Measurements from ENCODE around the gene RAD51. TPM values are rescaled to one million over a fixed set of nuclear protein-coding genes. Genes with fewer than 3 reads are reported as not detected.

Gene RAD51
- total RNA-seq, 3 donors from 2014 or later: 28.2 to 39.7 (median 31.0) TPM

- Mint-ChIP-seq H3K9me3 (no peaks in the 10 kb centered on the region), H3K27me3 (ENCODE audit: low read depth) (no peaks in the 10 kb centered on the region), H3K36me3 (ENCODE audit: insufficient read depth) (no peaks in the 10 kb centered on the region), H3K4me1 (ENCODE audit: low read depth) (peaks cover 26% of the 10 kb centered on the region), H3K4me3 (peak overlapping the region; percentile 79)
- DNase-seq: peak; percentile 23
- ATAC-seq: peak; percentile 6 to 8
Observed at GRCh38 chr15:40762919-40763800, 68.2 kb downstream of the RAD51 start.

- H3K27me3 Mint-ChIP-seq (ENCODE audit: low read depth): no peaks in the 10 kb centered on the region
- H3K9me3 Mint-ChIP-seq: no peaks in the 10 kb centered on the region
- no peaks in the 10 kb centered on the region for H3K36me3 Mint-ChIP-seq (ENCODE audit: insufficient read depth)
- peak; percentile 68 to 73 for ATAC-seq
- peak; percentile 48 for DNase-seq
- H3K4me1 Mint-ChIP-seq (ENCODE audit: low read depth): peaks cover 34% of the 10 kb centered on the region
- H3K4me3 Mint-ChIP-seq: peak within 1 kb of the TSS; percentile 79
Observed at GRCh38 chr15:40763801-40764628, 69.0 kb downstream of the RAD51 start, which contains the start of gene GCHFR. GCHFR (plus strand) TSS chr15:40764068; CDS start chr15:40764181, 113 bp downstream.

DNA sequence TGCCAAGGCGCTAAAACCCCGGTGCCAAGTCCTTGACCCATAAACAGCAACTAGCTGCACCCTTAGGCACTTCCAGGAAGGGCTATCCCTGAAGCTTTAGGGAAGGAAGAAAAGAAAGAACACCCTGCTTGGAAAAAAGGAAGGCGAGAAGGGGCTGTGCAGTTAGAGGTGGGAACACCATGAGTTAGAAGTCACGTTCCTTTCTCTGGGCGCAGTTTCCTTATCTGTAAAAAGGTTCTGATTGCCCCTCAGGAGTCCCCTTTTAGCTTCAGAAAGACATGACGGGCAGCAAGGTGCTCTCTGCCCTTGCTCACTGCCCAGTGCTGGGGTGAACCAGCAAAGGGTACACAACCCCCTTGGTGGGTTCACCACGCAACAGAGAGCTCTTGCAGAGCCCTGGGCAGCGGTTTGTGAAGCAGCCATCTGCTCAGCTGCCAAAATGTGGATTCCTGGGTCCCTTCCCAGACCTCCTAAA is 69.7 kb downstream of the RAD51 start:
- H3K4me1 Mint-ChIP-seq (ENCODE audit: low read depth): peaks cover 41% of the 10 kb centered on the region
- peak overlapping the region; percentile 79 for H3K4me3 Mint-ChIP-seq
- H3K9me3 Mint-ChIP-seq: no peaks in the 10 kb centered on the region
- no peaks in the 10 kb centered on the region for H3K27me3 Mint-ChIP-seq (ENCODE audit: low read depth)
- no peak for ATAC-seq
- no peak for DNase-seq
- no peaks in the 10 kb centered on the region for H3K36me3 Mint-ChIP-seq (ENCODE audit: insufficient read depth)

DNA sequence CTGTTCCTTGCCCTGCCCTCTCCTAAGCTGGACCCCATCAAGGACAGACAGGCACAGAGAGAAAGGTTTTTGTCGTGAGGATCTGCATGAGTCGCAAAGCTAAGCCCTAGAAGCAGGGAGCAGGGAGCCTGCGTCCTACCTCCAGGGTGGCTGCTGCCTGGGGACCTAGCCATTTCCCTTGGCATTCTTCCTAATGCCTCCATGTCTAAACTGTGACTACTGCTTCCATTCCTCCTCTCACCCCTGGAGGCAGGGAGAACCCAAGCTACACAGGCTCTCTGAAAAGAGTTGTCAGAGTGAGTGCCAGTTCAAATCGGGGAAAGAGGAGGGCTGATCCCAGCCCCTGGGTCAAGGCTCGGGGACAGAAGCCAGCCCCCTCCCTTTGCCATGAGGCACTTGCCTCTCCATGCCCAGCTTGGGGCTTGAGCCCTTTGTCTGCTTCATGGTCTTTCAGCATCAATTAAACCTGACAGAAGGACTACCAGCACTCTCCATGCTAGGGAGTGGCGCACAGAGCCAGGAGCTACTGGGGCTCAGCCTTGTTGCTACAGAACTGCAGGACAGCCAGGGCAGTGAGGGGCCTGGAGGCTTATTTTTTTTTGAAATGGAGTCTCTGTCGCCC is 71.3 kb downstream of the RAD51 start:
- ATAC-seq (no peak), DNase-seq (no peak)
- H3K36me3 Mint-ChIP-seq (ENCODE audit: insufficient read depth): no peaks in the 10 kb centered on the region
- H3K27me3 Mint-ChIP-seq (ENCODE audit: low read depth): no peaks in the 10 kb centered on the region
- H3K4me1 Mint-ChIP-seq (ENCODE audit: low read depth): peaks cover 48% of the 10 kb centered on the region
- H3K9me3 Mint-ChIP-seq: no peaks in the 10 kb centered on the region
- H3K4me3 Mint-ChIP-seq: no peak overlapping the region

DNA sequence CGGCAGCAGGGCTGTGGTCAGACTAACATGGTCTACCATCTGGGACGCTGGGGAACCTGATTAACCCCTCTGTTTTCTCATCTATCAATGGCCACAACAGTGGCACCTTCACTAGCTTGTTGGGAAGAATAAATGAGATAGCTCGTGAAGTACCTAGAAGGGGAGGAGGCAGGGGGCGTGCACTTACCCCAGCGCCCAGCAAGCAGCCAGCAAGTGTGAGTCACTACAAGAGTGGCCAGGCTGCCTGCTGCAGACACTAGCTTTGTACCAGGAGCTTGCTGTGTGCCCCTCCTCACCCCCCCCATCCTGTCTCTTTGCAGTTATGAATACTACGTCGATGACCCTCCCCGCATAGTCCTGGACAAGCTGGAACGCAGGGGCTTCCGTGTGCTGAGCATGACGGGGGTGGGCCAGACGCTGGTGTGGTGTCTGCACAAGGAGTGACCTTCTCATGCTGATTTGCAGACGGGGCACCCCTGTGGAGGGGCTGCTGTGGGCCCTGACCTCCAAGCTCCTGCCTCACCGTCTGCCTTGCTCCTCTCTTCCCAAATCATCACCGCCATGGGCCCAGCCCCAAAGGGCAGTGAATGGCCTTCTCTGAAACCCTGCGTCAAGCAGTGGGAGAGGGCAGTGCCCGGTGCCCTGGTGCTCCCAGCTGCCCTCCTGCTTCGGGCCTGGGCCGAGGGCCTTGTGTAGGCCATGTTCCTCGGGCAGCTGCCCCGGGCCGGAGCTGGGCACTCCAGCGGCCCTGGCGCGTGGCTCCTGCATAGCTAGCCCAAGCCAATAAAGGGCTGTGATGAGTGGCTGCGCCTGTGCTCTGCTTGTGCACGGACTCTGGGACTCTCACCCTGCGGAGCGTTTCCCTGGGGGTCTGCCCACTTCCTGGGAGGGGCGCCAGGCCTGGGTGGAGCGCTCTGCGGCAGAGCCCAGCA is 72.2 kb downstream of the RAD51 start:
- no peak for DNase-seq
- Mint-ChIP-seq H3K4me1 (ENCODE audit: low read depth) (peaks cover 48% of the 10 kb centered on the region), H3K4me3 (no peak overlapping the region), H3K9me3 (no peaks in the 10 kb centered on the region), H3K27me3 (ENCODE audit: low read depth) (no peaks in the 10 kb centered on the region), H3K36me3 (ENCODE audit: insufficient read depth) (no peaks in the 10 kb centered on the region)
- ATAC-seq: no peak

DNA sequence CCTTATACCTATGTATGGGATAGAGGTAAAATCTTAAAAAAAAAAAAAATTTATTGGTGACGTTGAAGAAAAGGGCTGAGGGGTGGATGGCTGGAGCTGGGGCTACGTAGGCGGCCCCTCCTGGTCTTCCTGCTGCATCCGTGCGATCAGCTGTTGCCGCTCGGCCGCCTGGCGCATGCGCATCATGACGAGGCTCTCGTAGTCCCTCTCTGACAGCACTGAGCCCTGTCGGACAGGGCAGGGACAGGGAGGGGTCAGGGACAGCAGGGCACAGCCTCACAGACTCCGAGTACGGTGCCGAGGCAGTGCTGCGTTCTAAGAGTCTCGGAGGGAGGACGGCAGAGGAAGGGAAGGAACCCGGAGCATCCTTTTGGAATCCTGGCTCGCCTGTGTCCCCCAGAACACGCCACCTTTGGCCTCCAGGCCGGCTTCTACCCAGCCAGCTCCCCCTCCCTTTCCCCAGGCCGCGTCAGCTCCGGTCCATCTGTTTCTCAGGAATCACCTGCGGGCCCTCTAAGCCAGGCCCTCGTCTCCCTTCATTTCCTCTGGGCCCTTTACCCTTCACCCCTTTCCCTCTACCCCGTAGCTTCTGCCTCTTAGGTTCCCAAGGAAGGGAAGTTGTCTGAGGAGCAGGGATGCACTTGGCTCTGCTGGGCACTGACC is 73.0 kb downstream of the RAD51 start:
- Mint-ChIP-seq H3K4me1 (ENCODE audit: low read depth) (peaks cover 48% of the 10 kb centered on the region), H3K36me3 (ENCODE audit: insufficient read depth) (no peaks in the 10 kb centered on the region), H3K27me3 (ENCODE audit: low read depth) (no peaks in the 10 kb centered on the region), H3K9me3 (no peaks in the 10 kb centered on the region), H3K4me3 (no peak overlapping the region)
- ATAC-seq (no peak), DNase-seq (no peak)

GRCh38 chr15:40768521-40769273 is 73.7 kb downstream of the RAD51 start:
- no peaks in the 10 kb centered on the region for H3K9me3 Mint-ChIP-seq
- no peaks in the 10 kb centered on the region for H3K36me3 Mint-ChIP-seq (ENCODE audit: insufficient read depth)
- H3K4me3 Mint-ChIP-seq: no peak overlapping the region
- peaks cover 41% of the 10 kb centered on the region for H3K4me1 Mint-ChIP-seq (ENCODE audit: low read depth)
- DNase-seq (no peak), ATAC-seq (no peak)
- no peaks in the 10 kb centered on the region for H3K27me3 Mint-ChIP-seq (ENCODE audit: low read depth)

DNA sequence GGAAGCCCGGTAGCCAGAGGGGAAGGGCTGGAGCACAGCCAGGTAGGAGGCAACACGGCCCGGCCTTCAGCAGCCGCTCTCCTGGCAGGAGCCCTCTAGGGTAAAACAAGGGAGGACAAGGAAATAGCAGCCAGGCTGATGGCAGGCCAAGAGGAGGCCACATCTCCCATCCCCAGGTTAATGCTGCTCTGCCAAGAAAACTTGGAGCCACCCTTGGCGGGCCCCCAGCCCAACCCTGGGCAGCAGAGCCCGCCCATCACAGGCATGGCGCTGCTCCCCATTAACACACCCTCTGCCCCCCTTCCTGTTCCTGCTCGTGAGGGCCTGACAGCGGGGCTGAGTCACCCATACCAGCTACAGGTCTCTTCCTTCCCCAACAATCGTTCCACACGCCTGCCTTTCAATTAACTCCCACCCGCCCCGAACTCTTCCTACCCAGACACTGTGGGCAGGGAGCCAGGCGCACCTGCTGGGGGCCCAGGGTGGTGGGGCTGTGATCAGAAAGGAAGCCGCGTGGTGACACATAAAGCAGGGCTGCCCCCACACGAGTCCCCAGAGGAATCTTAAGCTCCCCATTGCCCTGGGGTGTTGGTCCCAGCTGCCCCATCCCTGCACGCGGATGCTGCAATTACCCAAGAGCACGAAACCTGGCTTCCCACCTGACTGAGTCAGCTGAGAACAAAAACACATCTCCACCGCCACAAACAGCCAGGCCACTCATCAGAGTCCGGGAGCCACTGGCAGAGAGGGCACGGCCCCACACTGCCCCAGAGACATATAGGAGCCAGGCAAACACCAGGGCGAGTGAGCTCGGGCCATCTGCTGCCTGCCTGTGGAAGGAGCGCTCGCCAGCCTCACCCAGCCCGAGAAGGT is 74.5 kb downstream of the RAD51 start, which contains the start of gene C15orf62:
Gene C15orf62, plus strand, starts transcription at position 707 of the 873 bp plus-strand sequence. CDS start 516 bp downstream, outside the sequence.
- ATAC-seq (peak; percentile 72 to 74), DNase-seq (peak; percentile 70)
- Mint-ChIP-seq H3K9me3 (no peaks in the 10 kb centered on the region), H3K36me3 (ENCODE audit: insufficient read depth) (peaks cover under 1% of the 10 kb centered on the region), H3K27me3 (ENCODE audit: low read depth) (no peaks in the 10 kb centered on the region), H3K4me1 (ENCODE audit: low read depth) (peaks cover 37% of the 10 kb centered on the region), H3K4me3 (peak within 1 kb of the TSS; percentile 56)

GRCh38 chr15:40770147-40770721 is 75.3 kb downstream of the RAD51 start:
- ATAC-seq (no peak), DNase-seq (no peak)
- Mint-ChIP-seq H3K36me3 (ENCODE audit: insufficient read depth) (peaks cover 3% of the 10 kb centered on the region), H3K27me3 (ENCODE audit: low read depth) (no peaks in the 10 kb centered on the region), H3K4me1 (ENCODE audit: low read depth) (peaks cover 31% of the 10 kb centered on the region), H3K9me3 (no peaks in the 10 kb centered on the region), H3K4me3 (peak overlapping the region; percentile 56)

GRCh38 chr15:40771242-40771641 is 76.3 kb downstream of the RAD51 start:
- Mint-ChIP-seq H3K4me3 (no peak overlapping the region), H3K4me1 (ENCODE audit: low read depth) (peaks cover 24% of the 10 kb centered on the region), H3K36me3 (ENCODE audit: insufficient read depth) (peaks cover 3% of the 10 kb centered on the region), H3K27me3 (ENCODE audit: low read depth) (no peaks in the 10 kb centered on the region), H3K9me3 (no peaks in the 10 kb centered on the region)
- DNase-seq (no peak), ATAC-seq (no peak)

DNA sequence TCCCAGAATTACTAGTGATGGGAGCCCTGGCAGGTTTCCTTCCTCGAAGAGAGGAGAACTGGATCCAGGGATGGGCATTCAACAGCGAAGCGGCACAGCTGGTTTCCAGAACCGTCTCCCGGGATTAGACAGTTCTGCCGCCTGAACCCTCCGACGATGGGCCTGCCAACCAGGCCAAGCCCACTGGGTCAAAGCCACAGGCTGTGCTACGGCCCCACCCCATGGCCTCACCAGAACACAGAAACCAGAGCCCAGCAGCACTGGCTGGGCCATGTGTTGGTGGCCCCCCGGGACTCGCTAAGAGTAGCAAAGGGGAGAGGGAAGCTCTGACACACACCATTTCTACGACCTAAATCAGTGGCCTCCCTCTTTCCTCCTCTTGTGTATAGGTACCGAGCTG is 77.0 kb downstream of the RAD51 start:
- Mint-ChIP-seq H3K9me3 (no peaks in the 10 kb centered on the region), H3K27me3 (ENCODE audit: low read depth) (no peaks in the 10 kb centered on the region), H3K36me3 (ENCODE audit: insufficient read depth) (peaks cover 9% of the 10 kb centered on the region), H3K4me3 (no peak overlapping the region), H3K4me1 (ENCODE audit: low read depth) (peaks cover 29% of the 10 kb centered on the region)
- ATAC-seq: no peak
- no peak for DNase-seq

Data from activated T-cell treated with anti-CD3 and anti-CD28 coated beads, Interleukin-2, amount 50 U/mL, for 4 hours (primary cell).